GM12878 (cell line): ENCODE measurements around the gene C1orf210. TPM values are rescaled to one million over a fixed set of nuclear protein-coding genes. Genes with fewer than 3 reads are reported as not detected.

ENCODE experiments used
- GABPA ChIP-seq: IDR thresholded peaks from 2 replicates; pipeline ENCODE4 v1.6.1; 2014; ENCODE audit warnings: antibody characterized with exemption, low read depth, mild to moderate bottlenecking, inconsistent platforms
- IRF5 ChIP-seq: fragments of 450-650 bp; IDR thresholded peaks from 2 replicates; pipeline ENCODE4 v1.6.1; 2017; ENCODE audit warnings: borderline replicate concordance
- SKIL ChIP-seq: fragments of 450-650 bp; IDR thresholded peaks from 2 replicates; pipeline ENCODE4 v1.6.1; 2017; ENCODE audit warnings: mild to moderate bottlenecking, low read depth, inconsistent platforms; ENCODE audit not compliant: poor library complexity, severe bottlenecking
- ZNF687 ChIP-seq: fragments of 450-650 bp; IDR thresholded peaks from 2 replicates; pipeline ENCODE4 v1.6.1; 2017; ENCODE audit warnings: mild to moderate bottlenecking, moderate library complexity
- polyA plus RNA-seq, 11 experiments: library from polyadenylated mRNA; depleted of rRNA in 4 of 11; unstranded in 6 of 11; stranded (reverse) in 5 of 11; fragments of >200 nt; fragmentation: Nextera tagmentation in 4 of 11; fragmentation: Illumina TruSeq in 1 of 11; extraction: Ambion mirVana in 4 of 11; extraction: Trizol in 1 of 11; gene quantifications; 1 replicate in 1 of 11; 2 replicates in 10 of 11; pipeline versions ENCODE4 v1.2.1 to v1.2.3, GENCODE V29; 2011 to 2016; ENCODE audit warnings: inconsistent platforms in 2 of 11, missing spikeins in 2 of 11, low read depth in 1 of 11
- total RNA-seq, 4 experiments: library from RNA; depleted of rRNA in 3 of 4; stranded (reverse); fragments of >200 nt in 3 of 4; fragmentation: Illumina TruSeq in 1 of 4; extraction: Trizol in 1 of 4; gene quantifications; 2 replicates each; pipeline versions ENCODE4 v1.2.1 to v1.2.3, GENCODE V29; 2013 to 2021

C1orf210 gene
- total and polyA plus RNA-seq, 10 of the 15 experiments (the other 5 are each of a cell fraction or from before 2014, with no cell fraction given) = 0.07 TPM; not detected in 9

GRCh38 chr1:43246466-43247213, 38.7 kb downstream of the C1orf210 start (continued):
- no peak for TF ChIP-seq ZNF687
- TF ChIP-seq IRF5 = no peak
- TF ChIP-seq SKIL = no peak
- TF ChIP-seq GABPA = no peak
- TF ChIP-seq, all 136 proteins: peak for 0
